Measurements from ENCODE around the gene ADGRD2. TPM values are rescaled to one million over a fixed set of nuclear protein-coding genes. Genes with fewer than 3 reads are reported as not detected.

ADGRD2 gene
- total and polyA plus RNA-seq, 9 of the 15 experiments (the other 6 are each of a cell fraction or from before 2014, with no cell fraction given): not detected

GRCh38 chr9:124511891-124512805, 61.9 kb downstream of the ADGRD2 start (continued):
- TF ChIP-seq RFX5 (IDR thresholded peaks at IDR 0.05; ENCODE audit: low read depth, low read length) (no peak), SAP30 (IDR thresholded peaks at IDR 0.05; ENCODE audit: borderline replicate concordance, insufficient read depth, low read depth, low read length, poor library complexity, severe bottlenecking) (no peak), POLR2H (tag; IDR thresholded peaks at IDR 0.05; ENCODE audit: low read depth) (no peak), ATF3 (IDR thresholded peaks at IDR 0.05) (no peak), ATF3 (CRISPR knock-in tag; conservative IDR thresholded peaks at IDR 0.05) (no peak), AFF1 (IDR thresholded peaks at IDR 0.05; ENCODE audit: low read depth in 1 of 2, partially characterized antibody in 2 of 2) (no peak), ZNF146 (CRISPR knock-in tag; IDR thresholded peaks at IDR 0.05; ENCODE audit: unreplicated experiment) (no peak), YBX1 (IDR thresholded peaks at IDR 0.05) (no peak), MYBL2 (IDR thresholded peaks at IDR 0.05; ENCODE audit: low read depth) (no peak), MYBL2 (CRISPR knock-in tag; IDR thresholded peaks at IDR 0.05; ENCODE audit: borderline replicate concordance) (no peak), CBFA2T3 (IDR thresholded peaks at IDR 0.05) (peak; percentile 82), ZNF511 (CRISPR knock-in tag; IDR thresholded peaks at IDR 0.05) (no peak), ZNF586 (CRISPR knock-in tag; conservative IDR thresholded peaks at IDR 0.05) (no peak), ZNF384 (IDR thresholded peaks at IDR 0.05; ENCODE audit: low read depth, low read length) (no peak)
- TF ChIP-seq, protein P1, sequence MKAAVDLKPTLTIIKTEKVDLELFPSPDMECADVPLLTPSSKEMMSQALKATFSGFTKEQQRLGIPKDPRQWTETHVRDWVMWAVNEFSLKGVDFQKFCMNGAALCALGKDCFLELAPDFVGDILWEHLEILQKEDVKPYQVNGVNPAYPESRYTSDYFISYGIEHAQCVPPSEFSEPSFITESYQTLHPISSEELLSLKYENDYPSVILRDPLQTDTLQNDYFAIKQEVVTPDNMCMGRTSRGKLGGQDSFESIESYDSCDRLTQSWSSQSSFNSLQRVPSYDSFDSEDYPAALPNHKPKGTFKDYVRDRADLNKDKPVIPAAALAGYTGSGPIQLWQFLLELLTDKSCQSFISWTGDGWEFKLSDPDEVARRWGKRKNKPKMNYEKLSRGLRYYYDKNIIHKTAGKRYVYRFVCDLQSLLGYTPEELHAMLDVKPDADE (conservative IDR thresholded peaks at IDR 0.05; ENCODE audit: control insufficient read depth, low read depth, low read length): 0 out of 2 replicates have a peak, but pooled peaks have one; percentile 52

Measured in K562 (cell line).